HG03066 (cell line): ENCODE results near the gene CEP164.

Experiments used
- ATAC-seq: cut with Tn5 transposase; IDR thresholded peaks from one replicate; pipeline ENCODE4 v1.9.1; 2021; ENCODE audit warnings: low read depth; ENCODE audit not compliant: unreplicated experiment

Gene CEP164

GRCh38 chr11:117327567-117328374, at the start of gene CEP164:
CEP164 (plus strand) TSS chr11:117327854; CDS start chr11:117338587, 10,733 bp downstream.
- ATAC-seq, result peak; percentile 98

GRCh38 chr11:117278347-117278746, 49.3 kb upstream of the CEP164 start:
- no peak for ATAC-seq

GRCh38 chr11:117279711-117280376, 47.8 kb upstream of the CEP164 start:
- no peak for ATAC-seq

GRCh38 chr11:117281159-117281558, 46.5 kb upstream of the CEP164 start:
- ATAC-seq, result no peak

GRCh38 chr11:117281869-117282268, 45.8 kb upstream of the CEP164 start:
- no peak for ATAC-seq

- ATAC-seq, result no peak
Measured at GRCh38 chr11:117282956-117283355, 44.7 kb upstream of the CEP164 start.

- no peak for ATAC-seq
Measured at GRCh38 chr11:117284053-117284452, 43.6 kb upstream of the CEP164 start.

- ATAC-seq, result no peak
Measured at GRCh38 chr11:117286588-117286987, 41.1 kb upstream of the CEP164 start.

GRCh38 chr11:117287668-117288067, 40.0 kb upstream of the CEP164 start:
- ATAC-seq, result no peak

GRCh38 chr11:117289795-117290194, 37.9 kb upstream of the CEP164 start:
- ATAC-seq, result no peak

- no peak for ATAC-seq
Measured at GRCh38 chr11:117290809-117291396, 36.8 kb upstream of the CEP164 start, which contains the start of gene BACE1-AS. BACE1-AS (plus strand) TSS chr11:117291346.

GRCh38 chr11:117292616-117293015, 35.0 kb upstream of the CEP164 start:
- ATAC-seq, result no peak

GRCh38 chr11:117295438-117296137, 32.1 kb upstream of the CEP164 start:
- ATAC-seq, result no peak

GRCh38 chr11:117296881-117297280, 30.8 kb upstream of the CEP164 start:
- ATAC-seq, result no peak

GRCh38 chr11:117298195-117298594, 29.5 kb upstream of the CEP164 start:
- no peak for ATAC-seq

- ATAC-seq, result no peak
Measured at GRCh38 chr11:117299351-117300282, 28.0 kb upstream of the CEP164 start.

GRCh38 chr11:117300283-117300663, 27.4 kb upstream of the CEP164 start:
- ATAC-seq, result no peak

- ATAC-seq, result no peak
Measured at GRCh38 chr11:117300773-117301172, 26.9 kb upstream of the CEP164 start.

GRCh38 chr11:117302228-117302627, 25.4 kb upstream of the CEP164 start:
- ATAC-seq, result no peak

- no peak for ATAC-seq
Measured at GRCh38 chr11:117303101-117303500, 24.6 kb upstream of the CEP164 start.
